Lower leg skin (tissue), 3 donors: Measurements from ENCODE around the gene CACHD1.

Source experiments
- CTCF ChIP-seq, 3 donors: fragments of 450-650 bp; IDR thresholded peaks; one replicate each; pipeline ENCODE4 v1.5.1; 2016; ENCODE audit warnings: antibody characterized with exemption in 3 of 3, mild to moderate bottlenecking in 3 of 3, moderate library complexity in 2 of 3
- POLR2A ChIP-seq, 2 donors: fragments of 450-650 bp; IDR thresholded peaks; one replicate each; pipeline ENCODE4 v1.6.1; 2016 to 2017; ENCODE audit warnings: antibody characterized with exemption in 2 of 2, mild to moderate bottlenecking in 1 of 2, moderate library complexity in 1 of 2

DNA sequence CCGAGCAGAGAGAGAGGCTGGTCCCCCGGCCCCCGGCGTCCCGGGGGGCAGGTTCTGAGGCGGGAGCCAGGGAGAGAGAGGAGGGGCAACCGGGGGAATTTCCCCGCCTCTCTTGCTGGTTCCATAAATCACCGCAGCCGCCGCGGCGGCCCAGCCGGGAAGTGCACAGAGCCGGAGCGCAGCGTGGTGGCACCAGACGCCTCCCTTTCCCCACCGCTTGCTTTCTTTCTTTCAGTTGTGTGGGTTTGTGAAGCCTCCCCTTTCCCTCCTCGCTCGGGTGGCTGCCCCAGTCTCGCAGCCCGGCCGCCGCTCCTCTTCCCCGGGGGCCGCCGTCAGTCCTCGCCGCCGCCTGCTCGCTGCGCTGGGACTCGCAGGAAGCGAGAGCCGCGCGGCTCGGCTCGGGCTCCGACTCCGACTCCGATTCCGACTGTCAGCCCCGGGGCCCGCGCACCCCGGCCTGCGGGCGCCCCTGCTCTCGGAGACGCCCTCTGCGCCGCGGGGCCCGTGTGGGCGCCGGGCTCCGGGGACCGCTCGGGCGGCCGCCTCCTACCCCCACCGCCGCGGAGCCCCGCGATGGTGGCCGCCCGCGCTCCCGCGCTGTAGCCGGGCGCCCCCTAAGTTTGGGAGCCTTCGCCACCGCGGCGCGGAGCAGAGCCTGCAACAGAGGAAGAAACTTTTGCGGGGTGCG lies at the start of gene CACHD1:
- TF ChIP-seq CTCF (IDR thresholded peaks at IDR 0.05) = no peak
- TF ChIP-seq POLR2A (IDR thresholded peaks at IDR 0.05) = no peak
